ENCODE measurements around the gene ATXN7L1.

The ATXN7L1 gene

DNA sequence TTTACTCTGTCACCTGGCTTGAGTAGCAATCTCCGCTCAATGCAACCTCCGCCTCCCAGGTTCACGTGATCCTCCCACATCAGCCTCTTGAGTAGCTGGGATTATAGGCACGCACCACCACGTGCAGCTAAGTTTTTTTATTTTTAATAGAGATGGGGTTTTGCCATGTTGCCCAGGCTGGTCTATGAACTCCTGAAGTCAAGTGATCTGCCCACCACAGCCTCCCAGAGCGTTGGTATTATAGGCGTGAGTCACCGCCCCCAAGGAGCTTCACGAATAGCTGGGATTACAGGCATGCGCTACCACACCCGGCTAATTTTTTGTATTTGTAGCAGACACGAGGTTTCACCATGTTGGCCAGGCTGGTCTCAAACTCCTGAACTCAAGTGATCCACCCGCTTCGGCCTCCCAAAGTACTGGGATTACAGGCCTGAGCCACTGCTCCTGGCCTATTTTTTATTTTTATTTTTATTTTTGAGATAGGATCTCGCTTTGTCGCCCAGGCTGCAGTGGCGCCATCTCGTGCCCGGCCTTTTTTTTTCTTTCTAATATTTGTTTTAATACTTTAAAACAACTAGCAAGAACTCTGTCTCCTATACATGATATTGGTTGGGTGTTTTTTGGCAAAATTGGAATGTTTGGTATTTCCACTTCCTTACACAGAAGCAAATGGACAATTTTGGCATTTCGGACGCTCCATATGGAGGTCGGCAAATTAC, 296.2 kb downstream of the ATXN7L1 start:
- DNase-seq (ENCODE audit: low read depth), result no peak

DNA sequence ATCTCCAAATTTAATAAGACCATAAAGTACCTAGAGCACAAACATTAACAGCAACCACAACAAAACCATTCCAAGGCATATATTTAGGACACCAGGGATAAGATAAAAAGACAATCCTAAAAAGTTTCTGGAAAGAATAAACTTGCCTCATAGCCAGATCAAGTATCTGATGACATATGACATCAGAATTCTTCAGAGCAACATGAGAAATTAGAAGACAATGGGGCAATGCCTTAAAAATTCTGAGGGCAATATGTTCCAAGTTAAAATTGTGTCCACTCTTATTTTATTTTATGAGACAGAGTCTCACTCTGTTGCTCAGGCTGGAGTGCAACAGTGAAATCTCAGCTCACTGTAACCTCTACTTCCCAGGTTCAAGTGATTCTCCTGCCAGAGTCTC, 297.9 kb downstream of the ATXN7L1 start:
- DNase-seq (ENCODE audit: low read depth), result no peak

DNA sequence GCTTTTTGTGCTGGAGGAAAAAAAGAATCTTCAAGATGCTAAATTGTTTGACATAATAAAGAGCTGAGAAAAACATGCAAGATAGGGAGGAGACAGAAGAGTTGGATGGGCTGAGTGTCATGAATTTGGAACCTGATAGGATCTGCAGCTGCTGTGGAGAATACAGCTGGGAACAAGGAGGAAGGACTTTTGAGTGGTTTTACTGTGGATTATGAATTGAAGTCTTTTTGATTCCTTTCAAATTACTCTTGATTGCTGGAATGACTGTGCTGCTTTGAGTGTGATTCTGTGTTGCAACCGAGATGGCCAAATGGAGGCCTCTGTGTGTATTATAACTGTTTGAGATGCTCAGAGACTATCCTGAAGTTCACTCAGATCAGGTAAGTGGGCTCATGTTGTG, 299.1 kb downstream of the ATXN7L1 start:
- DNase-seq (ENCODE audit: low read depth), result no peak

DNA sequence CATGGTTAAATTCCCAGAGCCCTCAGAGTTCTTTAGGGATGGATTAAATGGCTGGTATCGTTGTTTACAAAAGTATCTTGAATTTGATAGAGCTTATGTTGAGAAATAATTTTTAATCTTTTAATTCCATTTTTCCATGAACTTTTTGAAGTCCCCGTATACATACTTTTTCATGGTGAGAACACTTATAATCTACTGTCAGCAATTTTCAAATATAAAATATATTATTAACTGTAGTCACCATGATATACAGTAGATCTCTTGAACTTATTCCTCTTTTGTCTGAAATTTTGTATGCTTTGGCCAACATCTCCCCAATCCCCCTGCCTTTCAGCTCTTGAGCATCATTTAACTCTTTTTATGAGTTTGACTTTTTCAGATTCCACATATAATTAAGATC, 304.5 kb downstream of the ATXN7L1 start:
- DNase-seq (ENCODE audit: low read depth), result no peak

DNA sequence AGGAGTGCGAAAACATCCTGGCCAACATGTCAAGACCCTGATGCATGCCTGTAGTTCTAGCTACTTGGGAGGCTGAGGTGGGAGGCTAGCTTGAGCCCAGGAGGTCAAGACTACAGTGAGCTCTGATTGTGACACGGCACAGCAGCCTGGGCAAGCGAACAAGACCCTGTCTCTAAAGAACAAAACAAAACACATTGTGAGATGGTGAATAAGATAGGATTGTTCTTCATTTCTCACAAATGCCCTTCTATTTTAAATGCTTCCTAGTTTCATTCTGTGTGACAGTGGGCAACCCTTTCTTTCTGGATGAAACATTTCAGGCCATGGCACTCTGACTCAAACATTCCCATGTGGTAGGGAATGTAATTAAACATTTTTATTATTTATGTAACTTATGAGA, 308.6 kb downstream of the ATXN7L1 start:
- DNase-seq (ENCODE audit: low read depth), result no peak

DNA sequence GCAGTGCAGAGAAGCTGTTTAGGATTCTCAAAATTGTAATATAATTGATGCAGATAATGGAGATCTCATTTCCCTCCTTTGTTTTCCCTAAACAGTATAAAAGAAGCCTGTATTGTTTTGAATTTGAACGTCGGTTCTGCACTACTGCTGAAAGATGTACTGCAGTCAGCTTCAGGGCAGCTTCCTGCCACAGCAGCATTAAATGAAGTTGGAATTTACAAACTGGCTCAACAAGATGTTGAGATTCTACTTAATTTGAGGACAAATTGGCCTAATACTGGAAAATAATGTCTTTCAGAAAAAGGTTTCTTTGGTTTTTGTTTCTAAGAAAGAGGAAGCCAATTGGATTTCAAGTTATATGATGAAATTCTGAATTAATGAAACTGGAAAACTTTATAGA, 309.4 kb downstream of the ATXN7L1 start:
- DNase-seq (ENCODE audit: low read depth), result no peak

DNA sequence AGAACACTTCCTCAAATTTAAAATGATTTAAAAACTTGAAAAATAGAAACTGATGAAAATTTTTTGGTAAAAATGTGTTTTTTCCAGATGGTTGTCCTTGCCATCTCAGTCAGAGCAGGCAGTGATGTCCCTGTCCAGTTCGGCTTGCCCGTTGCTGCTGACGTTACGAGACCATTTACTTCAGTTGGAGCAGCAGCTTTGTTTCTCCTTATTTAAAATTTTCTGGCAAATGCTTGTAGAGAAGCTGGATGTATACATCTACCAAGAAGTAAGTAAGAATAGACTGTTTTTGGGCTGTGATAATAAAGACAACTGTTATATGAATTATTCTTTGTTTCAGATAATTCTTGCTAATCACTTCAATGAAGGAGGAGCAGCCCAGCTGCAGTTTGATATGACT, 311.2 kb downstream of the ATXN7L1 start:
- DNase-seq (ENCODE audit: low read depth), result no peak

DNA sequence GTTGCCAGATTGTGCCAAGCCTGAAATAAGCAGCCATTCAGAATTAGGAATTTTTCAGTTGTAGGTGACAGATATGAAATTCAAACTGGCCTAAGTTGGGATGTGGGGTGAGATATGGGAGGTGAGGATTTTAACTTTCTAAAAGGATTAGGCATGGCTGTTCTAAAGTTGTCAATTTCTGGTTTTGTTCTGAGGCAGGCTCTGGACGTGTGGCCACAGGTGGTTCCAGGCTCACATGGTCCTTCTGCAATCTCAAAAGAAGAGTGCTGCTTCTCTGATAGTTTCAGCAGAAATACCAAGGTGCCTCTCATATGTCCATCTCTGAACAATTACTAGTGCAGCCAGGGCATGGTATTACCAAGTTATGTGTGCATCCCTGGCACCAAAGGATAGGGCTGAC, 316.5 kb downstream of the ATXN7L1 start:
- DNase-seq (ENCODE audit: low read depth), result no peak
